Lower leg skin (tissue), 3 donors: Measurements from ENCODE around the gene DDX11.
"Not testable (repeated sequence)": the region's sequence is repeated elsewhere in the genome, so short reads cannot be mapped to it uniquely, and the experiment has no call there.

Experiments used
- CTCF ChIP-seq, 3 donors: fragments of 450-650 bp; IDR thresholded peaks; one replicate each; pipeline ENCODE4 v1.5.1; 2016; ENCODE audit warnings: antibody characterized with exemption in 3 of 3, mild to moderate bottlenecking in 3 of 3, moderate library complexity in 2 of 3
- POLR2A ChIP-seq, 2 donors: fragments of 450-650 bp; IDR thresholded peaks; one replicate each; pipeline ENCODE4 v1.6.1; 2016 to 2017; ENCODE audit warnings: antibody characterized with exemption in 2 of 2, mild to moderate bottlenecking in 1 of 2, moderate library complexity in 1 of 2

- TF ChIP-seq POLR2A, CTCF (IDR thresholded peaks at IDR 0.05): not testable (repeated sequence)
Observed at GRCh38 chr12:31066196-31066595, 7.5 kb upstream of the DDX11 start.
